DND-41 (cell line): ENCODE data around the gene GPI.

ENCODE experiments used
- EZH2 ChIP-seq: IDR thresholded peaks from 3 replicates; pipeline ENCODE4 v1.6.1; 2012; ENCODE audit warnings: borderline replicate concordance, low read depth, mild to moderate bottlenecking, moderate library complexity, low read length, inconsistent platforms; ENCODE audit not compliant: severe bottlenecking
- TF ChIP-seq, protein P1 (sequence below): IDR thresholded peaks from 2 replicates; pipeline ENCODE4 v1.5.1; 2012; ENCODE audit warnings: borderline replicate concordance, low read length, moderate library complexity, mild to moderate bottlenecking; ENCODE audit not compliant: poor library complexity, severe bottlenecking; ENCODE audit errors: extremely low read depth

DNA sequence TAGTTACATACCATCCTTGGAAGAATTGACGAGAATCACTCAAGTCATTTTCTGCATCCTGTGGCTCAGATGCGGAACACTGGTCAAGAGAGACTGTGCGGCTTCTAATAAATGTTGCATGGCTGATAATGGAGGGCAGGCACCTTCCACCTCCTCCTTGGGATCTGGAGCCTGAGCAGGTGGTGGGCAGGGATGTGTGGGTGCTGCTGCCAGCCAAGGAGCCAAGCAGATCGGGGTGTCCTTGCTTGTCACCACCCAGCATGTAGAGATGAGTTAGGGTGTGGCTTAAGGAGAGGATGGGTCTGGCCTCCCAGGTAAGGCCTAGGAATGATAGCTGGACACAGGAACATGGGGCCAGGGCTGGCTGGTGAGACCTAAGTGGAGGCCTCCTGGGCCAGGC is 17.5 kb downstream of the GPI start:
- TF ChIP-seq, protein P1, sequence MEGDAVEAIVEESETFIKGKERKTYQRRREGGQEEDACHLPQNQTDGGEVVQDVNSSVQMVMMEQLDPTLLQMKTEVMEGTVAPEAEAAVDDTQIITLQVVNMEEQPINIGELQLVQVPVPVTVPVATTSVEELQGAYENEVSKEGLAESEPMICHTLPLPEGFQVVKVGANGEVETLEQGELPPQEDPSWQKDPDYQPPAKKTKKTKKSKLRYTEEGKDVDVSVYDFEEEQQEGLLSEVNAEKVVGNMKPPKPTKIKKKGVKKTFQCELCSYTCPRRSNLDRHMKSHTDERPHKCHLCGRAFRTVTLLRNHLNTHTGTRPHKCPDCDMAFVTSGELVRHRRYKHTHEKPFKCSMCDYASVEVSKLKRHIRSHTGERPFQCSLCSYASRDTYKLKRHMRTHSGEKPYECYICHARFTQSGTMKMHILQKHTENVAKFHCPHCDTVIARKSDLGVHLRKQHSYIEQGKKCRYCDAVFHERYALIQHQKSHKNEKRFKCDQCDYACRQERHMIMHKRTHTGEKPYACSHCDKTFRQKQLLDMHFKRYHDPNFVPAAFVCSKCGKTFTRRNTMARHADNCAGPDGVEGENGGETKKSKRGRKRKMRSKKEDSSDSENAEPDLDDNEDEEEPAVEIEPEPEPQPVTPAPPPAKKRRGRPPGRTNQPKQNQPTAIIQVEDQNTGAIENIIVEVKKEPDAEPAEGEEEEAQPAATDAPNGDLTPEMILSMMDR, result no peak
- no peak for TF ChIP-seq EZH2
